ENCODE data around the gene KLHL26.

DNA sequence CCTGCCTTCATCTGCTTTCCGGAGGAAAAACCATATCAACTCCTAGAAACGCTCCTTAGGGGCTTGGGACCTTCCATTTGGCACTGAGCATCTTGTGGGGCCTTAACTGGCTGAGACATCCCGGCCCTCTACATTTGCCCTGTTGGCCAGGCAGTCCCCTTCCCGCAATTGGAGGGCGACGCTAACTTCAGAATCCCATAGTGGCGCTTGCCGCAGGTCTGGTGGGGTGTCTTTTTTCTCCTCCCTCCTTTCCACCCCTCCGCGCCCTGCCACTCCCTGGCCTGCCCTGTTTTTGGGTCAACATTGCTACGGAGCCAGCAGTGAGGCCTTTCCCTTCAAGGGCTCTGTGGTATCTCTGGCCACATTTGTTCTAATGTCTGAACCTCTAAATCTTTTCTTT, 33.1 kb downstream of the KLHL26 start:
- TF ChIP-seq CTCF (IDR thresholded peaks at IDR 0.05) (no peak), EP300 (IDR thresholded peaks at IDR 0.05) (no peak), ESRRA (IDR thresholded peaks at IDR 0.05; ENCODE audit: borderline replicate concordance, low read length) (no peak), HEYL (CRISPR knock-in tag; IDR thresholded peaks at IDR 0.05) (no peak), POLR2A (IDR thresholded peaks at IDR 0.05; ENCODE audit: low read length) (no peak), MAFK (IDR thresholded peaks at IDR 0.05; ENCODE audit: partially characterized antibody) (no peak), JUN (IDR thresholded peaks at IDR 0.05) (no peak), PHF8 (IDR thresholded peaks at IDR 0.05; ENCODE audit: borderline replicate concordance, low read depth) (no peak), MYC (IDR thresholded peaks at IDR 0.05; ENCODE audit: borderline replicate concordance, low read length) (no peak)

Measured in A549 (cell line).